ENCODE data around the gene FADD. TPM values are rescaled to one million over a fixed set of nuclear protein-coding genes. Genes with fewer than 3 reads are reported as not detected.
"Not testable (repeated sequence)": the region's sequence is repeated elsewhere in the genome, so short reads cannot be mapped to it uniquely, and the experiment has no call there.

The FADD gene
- total RNA-seq, 2 donors from 2014 or later = 16.0 to 18.4 TPM

DNA sequence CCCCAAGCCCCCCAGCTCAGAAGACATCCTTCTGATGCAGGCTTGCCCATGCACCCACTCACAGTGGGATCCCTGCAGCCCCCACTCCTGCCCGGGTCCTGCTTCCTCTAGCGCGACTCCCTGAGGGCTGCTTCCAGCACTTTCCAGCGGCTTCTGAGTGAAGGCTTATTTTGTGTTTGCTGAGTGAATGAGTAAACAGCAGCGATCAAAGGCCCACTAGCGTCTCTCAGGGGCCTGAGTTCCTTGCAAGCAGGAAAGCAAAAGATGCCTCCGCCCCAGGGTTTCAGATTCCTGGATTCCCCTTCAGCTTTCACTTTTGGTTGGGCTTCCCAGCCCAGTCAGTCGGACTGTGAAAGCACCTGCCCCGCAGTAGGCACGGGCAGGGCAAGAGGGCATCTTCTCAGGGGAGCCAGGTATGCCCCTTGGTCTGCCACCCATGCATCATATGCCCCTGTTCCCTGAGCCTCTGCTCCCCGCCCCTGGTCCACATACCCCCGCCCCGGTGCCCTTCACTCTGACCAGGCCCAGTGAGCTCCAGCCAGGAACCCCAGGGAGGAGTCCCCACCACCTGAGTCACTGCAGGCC is 9.2 kb downstream of the FADD start:
- 38% methylated on average over 13 of the region's 13 CpGs for whole genome bisulfite sequencing
- no peaks in the 10 kb centered on the region for H3K4me1 ChIP-seq (replicated peaks)
- no peaks in the 10 kb centered on the region for H3K27me3 ChIP-seq (replicated peaks; ENCODE audit: insufficient read depth)
- H3K27ac ChIP-seq = no peak overlapping the region
- peak overlapping the region in 1 of 2 donors; percentile 18 for H3K4me3 ChIP-seq
- no peaks in the 10 kb centered on the region for H3K36me3 ChIP-seq
- intact Hi-C loops (cut with DNase I) = no loop called here
- DNase-seq (ENCODE audit: low spot score) = no peak
- no peaks in the 10 kb centered on the region for H3K9me3 ChIP-seq
- TF ChIP-seq CTCF (IDR thresholded peaks at IDR 0.05) (no peak), POLR2A (IDR thresholded peaks at IDR 0.05) (no peak), POLR2AphosphoS5 (IDR thresholded peaks at IDR 0.05) (no peak)

DNA sequence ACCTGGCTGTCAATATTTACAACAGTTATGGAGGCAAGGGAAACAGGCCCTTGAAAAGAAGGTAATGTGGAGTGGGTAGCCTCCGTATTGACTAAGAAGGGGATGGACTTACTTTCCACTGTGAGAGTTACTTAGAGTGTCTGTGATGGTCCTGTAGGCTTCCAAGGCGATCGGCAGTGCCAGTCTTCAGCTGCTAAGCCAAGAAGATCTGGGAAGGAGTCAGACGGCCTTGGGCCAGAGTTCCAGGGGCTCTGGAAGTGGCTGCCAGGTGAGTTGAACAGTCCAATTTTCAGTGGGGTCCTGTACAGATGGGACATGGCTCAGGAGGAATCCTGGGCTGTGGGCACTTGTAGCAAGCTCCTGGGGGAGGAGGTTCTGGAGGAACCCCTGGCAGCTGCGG is 14.3 kb downstream of the FADD start:
- DNase-seq (ENCODE audit: low spot score); H3K9me3 ChIP-seq; H3K4me1 ChIP-seq (replicated peaks); H3K27me3 ChIP-seq (replicated peaks; ENCODE audit: insufficient read depth); H3K27ac ChIP-seq; H3K36me3 ChIP-seq; intact Hi-C loops (cut with DNase I); H3K4me3 ChIP-seq: not testable (repeated sequence)
- 77% methylated on average over 5 of the region's 5 CpGs for WGBS

DNA sequence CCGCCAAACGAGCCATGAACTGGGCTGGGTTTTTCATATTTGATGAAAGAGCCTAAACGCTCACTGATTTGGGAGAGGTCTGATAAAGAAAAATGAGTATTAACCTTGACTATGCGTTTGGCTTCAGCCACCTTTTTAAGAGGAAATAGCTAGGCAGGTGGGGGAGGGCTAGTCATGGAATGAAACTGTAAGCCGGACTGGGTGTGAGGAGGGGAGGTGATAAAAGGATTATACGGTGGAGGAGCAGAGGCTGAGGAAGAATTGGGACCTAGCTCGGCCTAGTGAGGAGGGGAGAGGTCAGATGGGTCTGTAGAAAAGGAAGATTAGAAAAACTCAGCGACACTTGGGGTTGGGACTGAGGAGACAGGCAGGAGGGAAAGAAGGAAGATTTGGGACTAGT is 15.0 kb downstream of the FADD start:
- intact Hi-C loops (cut with DNase I); H3K4me1 ChIP-seq (replicated peaks); H3K9me3 ChIP-seq: not testable (repeated sequence)

GRCh38 chr11:70220136-70220535 is 17.0 kb downstream of the FADD start:
- DNase-seq (ENCODE audit: low spot score) = no peak
- TF ChIP-seq CTCF (IDR thresholded peaks at IDR 0.05) (no peak), POLR2A (IDR thresholded peaks at IDR 0.05) (no peak), POLR2AphosphoS5 (IDR thresholded peaks at IDR 0.05) (no peak)
- Histone ChIP-seq H3K4me3 (no peak overlapping the region), H3K36me3 (no peaks in the 10 kb centered on the region), H3K4me1 (replicated peaks) (no peaks in the 10 kb centered on the region), H3K27me3 (replicated peaks; ENCODE audit: insufficient read depth) (no peaks in the 10 kb centered on the region), H3K27ac (no peak overlapping the region), H3K9me3 (no peaks in the 10 kb centered on the region)
- intact Hi-C loops (cut with DNase I) = no loop called here
- 70% methylated on average over 3 of the region's 3 CpGs for WGBS

More for the DNA sequence above, 15.0 kb downstream of the FADD start:
- not testable (repeated sequence) for DNase-seq (ENCODE audit: low spot score); H3K27ac ChIP-seq; H3K27me3 ChIP-seq (replicated peaks; ENCODE audit: insufficient read depth); H3K36me3 ChIP-seq; H3K4me3 ChIP-seq
- WGBS = 45% methylated on average over 8 of the region's 8 CpGs

GRCh38 chr11:70220920-70221319 is 17.8 kb downstream of the FADD start:
- TF ChIP-seq POLR2A (IDR thresholded peaks at IDR 0.05) (no peak), POLR2AphosphoS5 (IDR thresholded peaks at IDR 0.05) (no peak), CTCF (IDR thresholded peaks at IDR 0.05) (no peak)
- WGBS = 100% methylated on average over 1 of the region's 1 CpG
- Histone ChIP-seq H3K9me3 (no peaks in the 10 kb centered on the region), H3K27ac (no peak overlapping the region), H3K4me1 (replicated peaks) (no peaks in the 10 kb centered on the region), H3K4me3 (no peak overlapping the region), H3K27me3 (replicated peaks; ENCODE audit: insufficient read depth) (no peaks in the 10 kb centered on the region), H3K36me3 (no peaks in the 10 kb centered on the region)
- no peak for DNase-seq (ENCODE audit: low spot score)
- intact Hi-C loops (cut with DNase I) = no loop called here

DNA sequence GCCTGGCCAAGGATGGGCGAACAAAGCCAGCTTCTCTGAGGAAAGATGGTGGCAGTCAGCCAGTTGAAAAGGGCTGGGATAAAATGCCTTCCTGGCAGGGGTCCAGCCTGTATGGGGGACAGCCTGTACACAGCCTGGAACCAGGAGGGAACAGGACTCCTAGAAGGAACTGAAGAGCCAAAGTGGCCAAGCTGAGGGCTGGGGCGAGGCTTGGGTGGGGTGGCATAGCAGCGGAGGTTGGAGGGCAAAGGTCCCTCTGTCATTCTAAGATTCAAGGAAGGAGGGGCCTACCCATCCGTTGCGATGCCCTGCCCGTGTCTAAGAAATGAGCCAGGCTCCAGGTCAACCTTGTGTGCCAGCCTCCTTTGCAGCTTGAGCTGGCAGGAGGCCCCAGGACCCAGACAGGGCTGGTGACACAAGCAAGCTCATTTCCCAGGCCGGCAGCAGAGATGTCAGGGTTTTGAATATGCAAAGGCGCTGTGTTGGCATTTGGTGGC is 22.6 kb downstream of the FADD start:
- intact Hi-C loops (cut with DNase I) = no loop called here
- TF ChIP-seq POLR2A (IDR thresholded peaks at IDR 0.05) (no peak), POLR2AphosphoS5 (IDR thresholded peaks at IDR 0.05) (no peak), CTCF (IDR thresholded peaks at IDR 0.05) (no peak)
- H3K4me1 ChIP-seq (replicated peaks) = no peaks in the 10 kb centered on the region
- no peaks in the 10 kb centered on the region for H3K27me3 ChIP-seq (replicated peaks; ENCODE audit: insufficient read depth)
- no peak for DNase-seq (ENCODE audit: low spot score)
- H3K36me3 ChIP-seq = no peaks in the 10 kb centered on the region
- no peak overlapping the region for H3K4me3 ChIP-seq
- 72% methylated on average over 8 of the region's 8 CpGs for WGBS
- no peak overlapping the region for H3K27ac ChIP-seq
- H3K9me3 ChIP-seq = no peaks in the 10 kb centered on the region

Measured in prostate gland (tissue), 2 donors.